ENCODE measurements around the gene LSAMP.
A peak's percentile ranks its signal among the peaks of the same experiment; 100 is the strongest.
"Not testable (repeated sequence)": the region's sequence is repeated elsewhere in the genome, so short reads cannot be mapped to it uniquely, and the experiment has no call there.

LSAMP gene

GRCh38 chr3:116118475-116119169, 326.7 kb downstream of the LSAMP start:
- no peak for DNase-seq

- DNase-seq = no peak
Observed at GRCh38 chr3:116114586-116114985, 330.7 kb downstream of the LSAMP start.

- DNase-seq = no peak
Observed at GRCh38 chr3:116112696-116113095, 332.6 kb downstream of the LSAMP start.

- DNase-seq = no peak
Observed at GRCh38 chr3:116111765-116112164, 333.5 kb downstream of the LSAMP start.

GRCh38 chr3:116103868-116104530, 341.3 kb downstream of the LSAMP start:
- DNase-seq = no peak

GRCh38 chr3:116102037-116102436, 343.2 kb downstream of the LSAMP start:
- DNase-seq = no peak

GRCh38 chr3:116097226-116097625, 348.1 kb downstream of the LSAMP start:
- DNase-seq = no peak

GRCh38 chr3:116096631-116097030, 348.7 kb downstream of the LSAMP start:
- DNase-seq = no peak

GRCh38 chr3:116093374-116093773, 351.9 kb downstream of the LSAMP start:
- no peak for DNase-seq

GRCh38 chr3:116087426-116087825, 357.9 kb downstream of the LSAMP start:
- peak in 2 of 56 donors; percentile 4 for DNase-seq

GRCh38 chr3:116084999-116085791, 360.1 kb downstream of the LSAMP start:
- DNase-seq = no peak

GRCh38 chr3:116083683-116084082, 361.6 kb downstream of the LSAMP start:
- DNase-seq = no peak

- no peak for DNase-seq
Observed at GRCh38 chr3:116078561-116078960, 366.7 kb downstream of the LSAMP start.

GRCh38 chr3:116077557-116077956, 367.7 kb downstream of the LSAMP start:
- no peak for DNase-seq

- no peak for DNase-seq
Observed at GRCh38 chr3:116077059-116077458, 368.2 kb downstream of the LSAMP start.

- not testable (repeated sequence) for DNase-seq
Observed at GRCh38 chr3:116070516-116071278, 374.6 kb downstream of the LSAMP start.

- DNase-seq = no peak
Observed at GRCh38 chr3:116070061-116070460, 375.2 kb downstream of the LSAMP start.

GRCh38 chr3:116069024-116069423, 376.3 kb downstream of the LSAMP start:
- DNase-seq = no peak

GRCh38 chr3:116067326-116067725, 378.0 kb downstream of the LSAMP start:
- no peak for DNase-seq

- no peak for DNase-seq
Observed at GRCh38 chr3:116065501-116065900, 379.8 kb downstream of the LSAMP start.

GRCh38 chr3:116064646-116065045, 380.6 kb downstream of the LSAMP start:
- DNase-seq = no peak

Data from amygdala (tissue), 56 donors.